Osteoblast (primary cell): ENCODE results near the gene NQO2. TPM values are rescaled to one million over a fixed set of nuclear protein-coding genes. Genes with fewer than 3 reads are reported as not detected.

Source experiments
- DNase-seq: peaks from one replicate; pipeline ENCODE4 v3.0.0; 2011; ENCODE audit warnings: low spot score, mixed read lengths; ENCODE audit not compliant: insufficient read length; ENCODE audit errors: missing footprints
- H2AFZ ChIP-seq: 2 replicates; pipeline ENCODE4 v1.6.0; 2011; ENCODE audit warnings: mild to moderate bottlenecking, low read length
- H3K27ac ChIP-seq: 2 replicates; pipeline ENCODE4 v1.5.1; 2011; ENCODE audit warnings: mild to moderate bottlenecking, low read depth, low read length, moderate library complexity
- H3K27me3 ChIP-seq: 2 replicates; pipeline ENCODE4 v1.6.0; 2012; ENCODE audit warnings: mild to moderate bottlenecking, control low read depth, inconsistent platforms, low read length, moderate library complexity; ENCODE audit not compliant: insufficient read depth
- H3K36me3 ChIP-seq: 2 replicates; pipeline ENCODE4 v1.5.1; 2011; ENCODE audit warnings: mild to moderate bottlenecking, low read length, control low read depth, moderate library complexity; ENCODE audit not compliant: insufficient read depth
- H3K4me1 ChIP-seq: 2 replicates; pipeline ENCODE4 v1.5.1; 2011; ENCODE audit warnings: mild to moderate bottlenecking, low read length, control low read depth, moderate library complexity; ENCODE audit not compliant: insufficient read depth
- H3K4me2 ChIP-seq: 2 replicates; pipeline ENCODE4 v1.6.0; 2011; ENCODE audit warnings: mild to moderate bottlenecking, low read length; ENCODE audit not compliant: insufficient read depth
- H3K4me3 ChIP-seq: fragments of 200-600 bp; sonication (generic); 3 replicates; pipeline ENCODE4 v1.5.1; 2012; ENCODE audit warnings: mild to moderate bottlenecking, low read length, inconsistent platforms; ENCODE audit not compliant: insufficient read depth
- H3K79me2 ChIP-seq: 2 replicates; pipeline ENCODE4 v1.6.0; 2012; ENCODE audit warnings: mild to moderate bottlenecking, low read length, control low read depth, inconsistent platforms; ENCODE audit not compliant: insufficient read depth
- H3K9me3 ChIP-seq: 2 replicates; pipeline ENCODE4 v1.5.1; 2011; ENCODE audit warnings: low read depth, low read length, control low read depth
- H4K20me1 ChIP-seq: 2 replicates; pipeline ENCODE4 v1.6.0; 2012; ENCODE audit warnings: mild to moderate bottlenecking, low read length, control low read depth; ENCODE audit not compliant: insufficient read depth
- total RNA-seq: library from RNA; depleted of rRNA; stranded (reverse); fragments of >200 nt; gene quantifications from 2 replicates; pipeline ENCODE4 v1.2.3, GENCODE V29; 2012
- TF ChIP-seq, protein P1 (sequence below): IDR thresholded peaks from 2 replicates; pipeline ENCODE4 v1.5.1; 2011; ENCODE audit warnings: mild to moderate bottlenecking, low read depth, low read length, moderate library complexity; ENCODE audit errors: extremely low read depth

NQO2 gene
- total RNA-seq, 1 donor = 45.2 TPM

DNA sequence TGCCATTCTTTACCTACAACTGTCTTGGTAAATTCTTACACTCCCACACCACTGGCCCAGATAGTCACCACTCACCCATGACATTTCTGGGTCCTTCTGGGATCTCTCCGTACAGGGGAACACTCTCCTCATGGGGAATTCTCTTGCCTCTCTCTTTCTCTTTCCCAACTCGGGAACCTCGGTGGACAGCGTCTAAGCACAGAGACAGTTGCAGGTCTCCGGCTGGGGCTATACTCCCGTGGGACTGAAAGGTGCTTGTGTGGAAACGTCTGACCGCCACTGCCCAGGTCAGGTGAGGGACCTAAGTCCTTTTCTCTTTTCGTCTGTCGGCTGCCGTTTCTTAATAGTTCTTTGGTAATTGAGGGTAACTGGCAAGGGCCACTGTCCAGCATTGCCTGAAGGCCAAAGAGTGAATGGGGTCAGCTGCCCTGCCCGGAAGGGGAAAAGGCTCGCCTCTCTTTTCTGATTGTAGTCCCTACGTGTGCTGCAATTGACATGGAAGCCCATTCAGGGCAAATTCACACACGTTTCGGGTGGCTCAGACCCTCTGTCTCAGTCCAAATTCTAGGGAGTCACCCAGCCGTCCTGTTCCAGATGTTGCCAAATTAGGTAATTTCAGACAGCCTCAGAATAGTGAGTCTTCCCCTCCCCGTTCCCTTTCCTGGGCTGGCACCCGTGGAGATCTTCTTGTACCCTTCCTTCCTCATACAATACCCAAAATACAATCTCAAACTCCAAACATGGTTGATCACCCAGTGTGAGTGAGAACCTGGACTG is 37.4 kb downstream of the NQO2 start:
- no peak overlapping the region for H2AFZ ChIP-seq
- no peaks in the 10 kb centered on the region for H3K79me2 ChIP-seq
- no peaks in the 10 kb centered on the region for H3K9me3 ChIP-seq
- no peak for DNase-seq
- no peaks in the 10 kb centered on the region for H3K4me1 ChIP-seq
- H3K36me3 ChIP-seq = no peaks in the 10 kb centered on the region
- no peak overlapping the region for H3K4me2 ChIP-seq
- TF ChIP-seq, protein P1, sequence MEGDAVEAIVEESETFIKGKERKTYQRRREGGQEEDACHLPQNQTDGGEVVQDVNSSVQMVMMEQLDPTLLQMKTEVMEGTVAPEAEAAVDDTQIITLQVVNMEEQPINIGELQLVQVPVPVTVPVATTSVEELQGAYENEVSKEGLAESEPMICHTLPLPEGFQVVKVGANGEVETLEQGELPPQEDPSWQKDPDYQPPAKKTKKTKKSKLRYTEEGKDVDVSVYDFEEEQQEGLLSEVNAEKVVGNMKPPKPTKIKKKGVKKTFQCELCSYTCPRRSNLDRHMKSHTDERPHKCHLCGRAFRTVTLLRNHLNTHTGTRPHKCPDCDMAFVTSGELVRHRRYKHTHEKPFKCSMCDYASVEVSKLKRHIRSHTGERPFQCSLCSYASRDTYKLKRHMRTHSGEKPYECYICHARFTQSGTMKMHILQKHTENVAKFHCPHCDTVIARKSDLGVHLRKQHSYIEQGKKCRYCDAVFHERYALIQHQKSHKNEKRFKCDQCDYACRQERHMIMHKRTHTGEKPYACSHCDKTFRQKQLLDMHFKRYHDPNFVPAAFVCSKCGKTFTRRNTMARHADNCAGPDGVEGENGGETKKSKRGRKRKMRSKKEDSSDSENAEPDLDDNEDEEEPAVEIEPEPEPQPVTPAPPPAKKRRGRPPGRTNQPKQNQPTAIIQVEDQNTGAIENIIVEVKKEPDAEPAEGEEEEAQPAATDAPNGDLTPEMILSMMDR = no peak
- no peaks in the 10 kb centered on the region for H3K27me3 ChIP-seq
- H3K27ac ChIP-seq = no peak overlapping the region
- H4K20me1 ChIP-seq = no peaks in the 10 kb centered on the region
- no peak overlapping the region for H3K4me3 ChIP-seq

DNA sequence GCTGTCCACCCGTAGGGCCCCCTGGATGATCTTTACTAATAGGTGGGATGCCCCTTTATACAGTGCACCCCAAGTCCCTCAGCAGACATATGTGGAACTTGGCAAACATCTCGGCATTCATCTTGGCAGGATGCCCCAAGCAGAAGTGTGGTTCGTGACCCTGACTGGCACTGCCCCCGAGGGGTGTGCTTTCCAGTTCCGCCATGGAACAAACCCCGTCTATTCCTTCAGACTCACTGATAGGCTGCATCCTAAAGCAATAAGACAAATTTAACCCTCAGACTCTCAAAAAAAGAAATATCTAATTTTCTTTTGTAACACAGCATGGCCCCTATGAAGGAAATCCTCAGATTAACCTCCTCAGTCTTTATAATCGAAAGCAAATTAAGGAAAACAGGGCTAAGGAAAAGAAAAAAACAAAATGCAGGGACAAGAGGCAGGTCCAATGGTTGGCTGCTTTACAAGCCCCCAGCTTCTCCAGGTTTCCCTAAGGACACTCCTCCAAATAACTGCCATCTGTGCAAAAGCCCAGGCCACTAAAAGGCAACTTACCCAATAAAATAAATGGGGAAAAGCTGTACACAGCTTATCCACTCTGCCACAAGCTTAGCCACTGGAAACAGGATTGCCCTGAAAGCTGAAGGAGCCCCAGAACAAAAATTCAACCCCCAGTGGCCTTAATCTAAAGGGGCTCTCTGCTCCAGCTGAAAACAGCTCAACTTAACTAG is 38.1 kb downstream of the NQO2 start:
- Histone ChIP-seq H3K36me3 (no peaks in the 10 kb centered on the region), H3K4me3 (no peak overlapping the region), H3K4me2 (no peak overlapping the region), H4K20me1 (no peaks in the 10 kb centered on the region), H2AFZ (no peak overlapping the region), H3K4me1 (no peaks in the 10 kb centered on the region), H3K79me2 (no peaks in the 10 kb centered on the region), H3K27ac (no peak overlapping the region), H3K9me3 (no peaks in the 10 kb centered on the region), H3K27me3 (no peaks in the 10 kb centered on the region)
- TF ChIP-seq, protein P1 = no peak
- no peak for DNase-seq

DNA sequence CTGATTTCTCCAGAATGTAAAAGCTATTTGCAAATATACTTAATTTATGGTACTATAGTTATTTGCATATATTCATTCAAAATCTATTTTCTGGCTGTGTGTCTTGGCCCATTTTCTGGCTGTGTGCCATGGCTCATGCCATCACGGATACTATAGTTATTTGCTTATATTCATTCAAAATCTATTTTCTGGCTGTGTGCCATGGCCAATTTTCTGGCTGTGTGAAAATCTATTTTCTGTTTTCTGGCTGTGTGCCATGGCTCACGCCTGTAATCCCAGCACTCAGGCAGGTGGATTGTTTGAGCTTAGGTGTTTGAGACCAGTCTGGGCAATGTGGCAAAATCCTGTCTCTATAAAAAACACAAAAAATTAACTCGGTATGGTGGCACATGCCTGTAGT is 39.7 kb downstream of the NQO2 start:
- no peaks in the 10 kb centered on the region for H3K27me3 ChIP-seq

More for the DNA sequence above, 39.7 kb downstream of the NQO2 start:
- no peak overlapping the region for H3K27ac ChIP-seq
- H3K36me3 ChIP-seq = no peaks in the 10 kb centered on the region
- TF ChIP-seq, protein P1 = no peak
- no peaks in the 10 kb centered on the region for H3K9me3 ChIP-seq
- H3K79me2 ChIP-seq = no peaks in the 10 kb centered on the region
- no peak overlapping the region for H3K4me2 ChIP-seq
- H3K4me1 ChIP-seq = no peaks in the 10 kb centered on the region
- DNase-seq = no peak
- no peak overlapping the region for H2AFZ ChIP-seq
- no peak overlapping the region for H3K4me3 ChIP-seq
- H4K20me1 ChIP-seq = no peaks in the 10 kb centered on the region
